Measurements from ENCODE around the gene TRAP1.

TRAP1 gene

GRCh38 chr16:3735541-3735940 is 18.2 kb upstream of the TRAP1 start:
- Histone ChIP-seq H3K9ac (ENCODE audit: low read depth, low read length) (no peak overlapping the region), H3K9me3 (ENCODE audit: control insufficient read depth, insufficient read depth, low read length) (no peaks in the 10 kb centered on the region), H3K36me3 (ENCODE audit: control insufficient read depth, insufficient read depth, low read length) (peaks cover 48% of the 10 kb centered on the region), H3K4me1 (ENCODE audit: control insufficient read depth, insufficient read depth, low read length) (no peaks in the 10 kb centered on the region), H3K4me3 (ENCODE audit: low read depth, low read length) (no peak overlapping the region), H3K27me3 (ENCODE audit: control insufficient read depth, insufficient read depth, low read length) (no peaks in the 10 kb centered on the region)

- Histone ChIP-seq H3K9ac (ENCODE audit: low read depth, low read length) (no peak overlapping the region), H3K27me3 (ENCODE audit: control insufficient read depth, insufficient read depth, low read length) (no peaks in the 10 kb centered on the region), H3K9me3 (ENCODE audit: control insufficient read depth, insufficient read depth, low read length) (no peaks in the 10 kb centered on the region), H3K36me3 (ENCODE audit: control insufficient read depth, insufficient read depth, low read length) (peaks cover 51% of the 10 kb centered on the region), H3K4me3 (ENCODE audit: low read depth, low read length) (no peak overlapping the region), H3K4me1 (ENCODE audit: control insufficient read depth, insufficient read depth, low read length) (no peaks in the 10 kb centered on the region)
Observed at GRCh38 chr16:3734758-3735221, 17.5 kb upstream of the TRAP1 start.

DNA sequence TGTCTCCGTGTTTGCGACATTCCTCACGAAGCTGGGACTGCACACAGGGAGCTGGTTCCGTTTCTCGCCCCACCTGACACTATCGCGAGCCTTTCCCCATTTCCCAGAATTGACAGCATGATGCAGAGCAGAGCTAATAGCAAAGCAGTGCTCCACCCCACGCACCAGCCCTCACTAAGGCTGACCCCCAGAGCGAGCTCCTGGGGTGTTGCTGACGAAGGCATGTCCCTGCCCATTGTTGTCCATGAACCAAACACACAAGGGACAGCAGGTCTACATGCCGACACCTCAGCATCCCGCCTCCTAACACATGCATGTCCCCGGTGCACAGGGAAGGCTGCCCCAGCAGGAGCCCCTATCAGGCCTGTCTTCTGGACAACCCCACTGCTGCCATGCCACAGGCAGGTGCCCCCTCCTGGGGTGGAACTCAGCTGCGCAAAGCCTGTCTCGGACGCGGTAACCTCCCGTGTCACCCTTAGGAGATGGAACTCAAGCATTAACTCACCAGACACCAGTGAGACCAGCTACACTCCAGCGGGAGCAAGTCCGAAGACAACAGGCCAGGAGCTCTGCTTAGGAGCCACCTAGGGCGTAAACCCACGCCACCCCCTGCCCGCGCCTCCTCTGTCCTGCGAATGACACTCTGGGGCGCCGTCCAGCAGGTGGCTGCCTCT is 16.9 kb upstream of the TRAP1 start:
- no peaks in the 10 kb centered on the region for H3K9me3 ChIP-seq (ENCODE audit: control insufficient read depth, insufficient read depth, low read length)
- no peaks in the 10 kb centered on the region for H3K27me3 ChIP-seq (ENCODE audit: control insufficient read depth, insufficient read depth, low read length)
- no peaks in the 10 kb centered on the region for H3K4me1 ChIP-seq (ENCODE audit: control insufficient read depth, insufficient read depth, low read length)
- H3K36me3 ChIP-seq (ENCODE audit: control insufficient read depth, insufficient read depth, low read length) = peaks cover 51% of the 10 kb centered on the region
- no peak overlapping the region for H3K4me3 ChIP-seq (ENCODE audit: low read depth, low read length)
- H3K9ac ChIP-seq (ENCODE audit: low read depth, low read length) = no peak overlapping the region

DNA sequence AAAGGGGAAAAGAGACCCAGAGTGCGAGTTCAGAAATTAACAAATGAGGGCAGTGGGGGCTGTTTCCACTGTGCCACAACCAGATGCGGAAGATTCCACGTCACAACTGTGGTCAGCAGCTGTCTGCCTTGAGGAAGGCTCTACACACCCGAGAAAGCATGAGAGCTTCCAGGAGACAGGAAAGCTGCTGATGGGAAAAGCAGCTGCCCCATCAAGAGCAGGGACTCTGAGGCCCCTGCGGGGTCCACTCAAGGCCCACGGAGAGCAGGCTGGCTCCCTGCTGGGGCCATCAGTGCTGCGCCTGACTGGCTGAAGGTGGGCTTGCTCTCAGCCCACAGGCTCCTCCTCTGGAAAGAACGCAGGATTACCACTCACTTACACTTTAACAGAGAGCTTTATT is 14.8 kb upstream of the TRAP1 start:
- Histone ChIP-seq H3K4me1 (ENCODE audit: control insufficient read depth, insufficient read depth, low read length) (no peaks in the 10 kb centered on the region), H3K9ac (ENCODE audit: low read depth, low read length) (no peak overlapping the region), H3K9me3 (ENCODE audit: control insufficient read depth, insufficient read depth, low read length) (no peaks in the 10 kb centered on the region), H3K4me3 (ENCODE audit: low read depth, low read length) (no peak overlapping the region), H3K27me3 (ENCODE audit: control insufficient read depth, insufficient read depth, low read length) (no peaks in the 10 kb centered on the region), H3K36me3 (ENCODE audit: control insufficient read depth, insufficient read depth, low read length) (peaks cover 65% of the 10 kb centered on the region)

GRCh38 chr16:3731126-3731935 is 14.0 kb upstream of the TRAP1 start:
- H3K4me3 ChIP-seq (ENCODE audit: low read depth, low read length) = no peak overlapping the region
- H3K9me3 ChIP-seq (ENCODE audit: control insufficient read depth, insufficient read depth, low read length) = no peaks in the 10 kb centered on the region
- H3K27me3 ChIP-seq (ENCODE audit: control insufficient read depth, insufficient read depth, low read length) = no peaks in the 10 kb centered on the region
- no peak overlapping the region for H3K9ac ChIP-seq (ENCODE audit: low read depth, low read length)
- H3K4me1 ChIP-seq (ENCODE audit: control insufficient read depth, insufficient read depth, low read length) = no peaks in the 10 kb centered on the region
- peaks cover 63% of the 10 kb centered on the region for H3K36me3 ChIP-seq (ENCODE audit: control insufficient read depth, insufficient read depth, low read length)

GRCh38 chr16:3730161-3731125 is 13.1 kb upstream of the TRAP1 start:
- Histone ChIP-seq H3K4me3 (ENCODE audit: low read depth, low read length) (no peak overlapping the region), H3K27me3 (ENCODE audit: control insufficient read depth, insufficient read depth, low read length) (no peaks in the 10 kb centered on the region), H3K9me3 (ENCODE audit: control insufficient read depth, insufficient read depth, low read length) (no peaks in the 10 kb centered on the region), H3K9ac (ENCODE audit: low read depth, low read length) (no peak overlapping the region), H3K36me3 (ENCODE audit: control insufficient read depth, insufficient read depth, low read length) (peaks cover 56% of the 10 kb centered on the region), H3K4me1 (ENCODE audit: control insufficient read depth, insufficient read depth, low read length) (no peaks in the 10 kb centered on the region)

- Histone ChIP-seq H3K9me3 (ENCODE audit: control insufficient read depth, insufficient read depth, low read length) (no peaks in the 10 kb centered on the region), H3K36me3 (ENCODE audit: control insufficient read depth, insufficient read depth, low read length) (peaks cover 46% of the 10 kb centered on the region), H3K4me1 (ENCODE audit: control insufficient read depth, insufficient read depth, low read length) (no peaks in the 10 kb centered on the region), H3K4me3 (ENCODE audit: low read depth, low read length) (no peak overlapping the region), H3K27me3 (ENCODE audit: control insufficient read depth, insufficient read depth, low read length) (no peaks in the 10 kb centered on the region), H3K9ac (ENCODE audit: low read depth, low read length) (no peak overlapping the region)
Observed at GRCh38 chr16:3729161-3730112, 12.1 kb upstream of the TRAP1 start.

DNA sequence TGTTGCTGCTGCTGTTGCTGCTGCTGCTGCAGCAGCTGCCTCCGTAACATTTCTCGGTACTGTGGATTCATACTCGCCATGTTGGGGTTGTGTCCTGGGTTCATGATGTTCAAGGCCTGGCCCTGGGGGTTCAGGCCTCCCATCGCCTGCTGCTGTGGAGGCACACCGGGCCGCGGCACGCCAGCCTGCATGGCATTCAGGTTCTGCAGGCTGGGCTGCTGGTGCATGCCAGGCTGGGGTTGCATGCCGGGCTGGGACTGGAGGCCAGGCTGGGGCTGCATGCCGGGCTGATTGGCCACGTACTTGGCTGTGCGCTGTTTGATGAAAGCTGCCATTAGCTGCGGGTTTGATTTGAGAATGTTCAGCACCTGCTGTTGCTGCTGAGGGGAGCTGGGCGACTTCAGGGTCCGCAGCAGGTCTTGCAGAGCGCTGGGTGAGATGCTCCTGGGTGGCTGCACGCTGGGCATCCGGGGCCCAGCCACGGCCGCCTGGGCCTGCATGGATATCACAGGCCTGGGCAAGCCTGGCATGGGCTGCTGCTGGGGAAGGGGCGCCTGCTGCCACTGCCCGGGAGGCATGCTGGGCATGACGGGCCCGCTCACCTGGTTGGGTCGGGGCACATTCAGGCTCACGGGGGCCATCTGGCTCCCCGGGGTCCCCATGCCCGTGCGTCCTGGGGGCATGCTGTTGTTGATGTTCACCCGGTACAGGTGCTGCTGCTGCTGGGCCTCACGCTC is 11.3 kb upstream of the TRAP1 start:
- Histone ChIP-seq H3K4me3 (ENCODE audit: low read depth, low read length) (no peak overlapping the region), H3K4me1 (ENCODE audit: control insufficient read depth, insufficient read depth, low read length) (no peaks in the 10 kb centered on the region), H3K27me3 (ENCODE audit: control insufficient read depth, insufficient read depth, low read length) (no peaks in the 10 kb centered on the region), H3K9ac (ENCODE audit: low read depth, low read length) (no peak overlapping the region), H3K36me3 (ENCODE audit: control insufficient read depth, insufficient read depth, low read length) (peaks cover 45% of the 10 kb centered on the region), H3K9me3 (ENCODE audit: control insufficient read depth, insufficient read depth, low read length) (no peaks in the 10 kb centered on the region)

GRCh38 chr16:3727806-3728381 is 10.6 kb upstream of the TRAP1 start:
- H3K4me1 ChIP-seq (ENCODE audit: control insufficient read depth, insufficient read depth, low read length) = no peaks in the 10 kb centered on the region
- H3K9me3 ChIP-seq (ENCODE audit: control insufficient read depth, insufficient read depth, low read length) = no peaks in the 10 kb centered on the region
- H3K27me3 ChIP-seq (ENCODE audit: control insufficient read depth, insufficient read depth, low read length) = no peaks in the 10 kb centered on the region
- H3K9ac ChIP-seq (ENCODE audit: low read depth, low read length) = no peak overlapping the region
- H3K4me3 ChIP-seq (ENCODE audit: low read depth, low read length) = no peak overlapping the region
- H3K36me3 ChIP-seq (ENCODE audit: control insufficient read depth, insufficient read depth, low read length) = peaks cover 45% of the 10 kb centered on the region

DNA sequence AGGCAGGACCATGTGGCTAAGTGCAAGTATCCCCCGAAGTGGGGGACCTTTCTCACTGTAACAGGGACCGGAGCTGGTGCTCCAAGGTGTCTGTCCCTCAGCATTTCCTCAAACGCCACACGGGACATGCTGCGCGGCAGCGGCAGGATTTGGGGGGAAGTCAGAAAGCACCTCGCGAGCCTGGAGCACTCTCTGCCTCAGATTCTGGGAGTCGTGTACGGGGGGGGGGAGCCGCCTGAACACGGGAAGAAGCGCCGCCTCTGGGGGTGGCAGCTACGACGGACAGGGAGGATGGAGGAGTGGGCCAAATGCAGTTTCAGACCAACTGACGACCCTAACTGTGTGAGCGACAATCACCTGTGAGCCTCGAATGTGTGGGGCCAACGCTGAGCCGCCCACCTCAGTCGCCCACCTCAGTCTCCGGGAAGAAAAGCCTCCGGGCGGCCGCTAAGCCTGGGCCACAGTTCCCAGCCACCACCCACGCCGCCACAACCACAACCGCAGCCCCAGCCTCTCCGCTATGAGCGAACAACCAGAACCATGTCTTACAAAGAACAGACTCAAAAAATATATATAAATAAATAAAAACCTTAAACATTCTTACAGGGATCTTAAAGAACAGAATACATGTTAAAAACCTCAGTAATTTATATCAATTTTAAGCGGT is 8.8 kb upstream of the TRAP1 start:
- peaks cover 34% of the 10 kb centered on the region for H3K36me3 ChIP-seq (ENCODE audit: control insufficient read depth, insufficient read depth, low read length)
- no peak overlapping the region for H3K9ac ChIP-seq (ENCODE audit: low read depth, low read length)
- H3K9me3 ChIP-seq (ENCODE audit: control insufficient read depth, insufficient read depth, low read length) = no peaks in the 10 kb centered on the region
- H3K4me1 ChIP-seq (ENCODE audit: control insufficient read depth, insufficient read depth, low read length) = no peaks in the 10 kb centered on the region
- no peaks in the 10 kb centered on the region for H3K27me3 ChIP-seq (ENCODE audit: control insufficient read depth, insufficient read depth, low read length)
- H3K4me3 ChIP-seq (ENCODE audit: low read depth, low read length) = no peak overlapping the region
